Left lung (tissue), 10 donors: ENCODE data around the gene ITGB6. TPM values are rescaled to one million over a fixed set of nuclear protein-coding genes. Genes with fewer than 3 reads are reported as not detected.

Experiments
- ATAC-seq: fragments of 200-7000 bp; cut with Tn5 transposase; one replicate; pipeline ENCODE4 v1.9.1; 2020; ENCODE audit warnings: moderate library complexity
- DNase-seq, 4 donors: peaks; one replicate each; pipeline ENCODE4 v3.0.0-alpha.2; 2013 to 2020
- H3K27ac ChIP-seq, 2 donors: fragments of 200-600 bp; sonication (generic) in 1 of 2; one replicate each; pipeline versions ENCODE4 v1.5.0 to v1.8.0; 2020 to 2021
- H3K27me3 ChIP-seq, 2 donors: fragments of 200-600 bp; sonication (generic) in 1 of 2; one replicate each; pipeline versions ENCODE4 v1.5.0 to v1.8.0; 2020 to 2021
- H3K36me3 ChIP-seq, 2 donors: fragments of 200-600 bp; sonication (generic) in 1 of 2; one replicate each; pipeline versions ENCODE4 v1.5.0 to v1.8.0; 2020 to 2021
- H3K4me1 ChIP-seq, 2 donors: fragments of 200-600 bp; one replicate each; pipeline ENCODE4 v1.8.0; 2021
- H3K4me3 ChIP-seq, 2 donors: fragments of 200-600 bp; sonication (generic) in 1 of 2; one replicate each; pipeline versions ENCODE4 v1.5.0 to v1.8.0; 2020 to 2021; ENCODE audit warnings: mild to moderate bottlenecking in 1 of 2
- H3K9me3 ChIP-seq, 2 donors: fragments of 200-600 bp; sonication (generic) in 1 of 2; one replicate each; pipeline versions ENCODE4 v1.5.0 to v1.8.0; 2020 to 2021
- CTCF ChIP-seq, 2 donors: fragments of 200-600 bp; sonication (generic) in 1 of 2; IDR thresholded peaks; one replicate each; pipeline versions ENCODE4 v1.5.0 to v1.8.0; 2021; ENCODE audit warnings: antibody characterized with exemption in 2 of 2
- intact Hi-C, 2 donors: fragments of 100-400 bp; cut with DNase I; formaldehyde crosslinking; loops; one replicate each; pipeline versions ENCODE4 v1.11.2 to v1.14.2; 2022
- polyA plus RNA-seq, 6 donors: library from polyadenylated mRNA; unstranded; fragments of 120-200 nt; gene quantifications; one replicate each; pipeline ENCODE4 v1.2.1, GENCODE V29; 2013; ENCODE audit not compliant: insufficient read length in 6 of 6
- total RNA-seq, 2 donors: library from RNA; stranded (reverse); fragmentation: NEBNext Ultra II Directional; extraction: Animal tissue kit (Norgen Biotek cat#: 25700); gene quantifications; one replicate each; pipeline ENCODE4 v1.2.1, GENCODE V29; 2021
- donor health status: DM: no; HTN: yes; CAD: no.
- donor health status: DM: no; HTN: no; CAD: no.

The ITGB6 gene
- total and polyA plus RNA-seq, 8 donors, result 4.4 to 227 (median 8.5) TPM

- Histone ChIP-seq H3K4me1 (peaks cover 11 to 21% of the 10 kb centered on the region in 2 donors), H3K36me3 (no peaks in the 10 kb centered on the region), H3K27ac (no peak overlapping the region), H3K9me3 (no peaks in the 10 kb centered on the region), H3K4me3 (no peak overlapping the region), H3K27me3 (no peaks in the 10 kb centered on the region)
- DNase-seq (no peak), ATAC-seq (no peak)
- no peak for TF ChIP-seq CTCF (IDR thresholded peaks at IDR 0.05)
- intact Hi-C loops, result no loop called here
Observed at GRCh38 chr2:160213511-160213910, 13.4 kb upstream of the ITGB6 start.

GRCh38 chr2:160210599-160211138, 10.6 kb upstream of the ITGB6 start:
- Histone ChIP-seq H3K27me3 (no peaks in the 10 kb centered on the region), H3K4me3 (no peak overlapping the region), H3K9me3 (no peaks in the 10 kb centered on the region), H3K27ac (no peak overlapping the region), H3K36me3 (no peaks in the 10 kb centered on the region), H3K4me1 (peaks cover 17 to 32% of the 10 kb centered on the region in 2 donors)
- ATAC-seq, result peak; percentile 60
- DNase-seq, result peak in 2 of 4 donors; percentile 75 to 85
- intact Hi-C loops, result no loop called here
- peak; percentile 63 to 67 for TF ChIP-seq CTCF (IDR thresholded peaks at IDR 0.05)

- peak overlapping the region in 1 of 2 donors; percentile 52 for H3K27ac ChIP-seq
- intact Hi-C loops, result no loop called here
- peaks cover 11 to 30% of the 10 kb centered on the region in 2 donors for H3K4me1 ChIP-seq
- H3K4me3 ChIP-seq, result no peak overlapping the region
- ATAC-seq (peak; percentile 12), DNase-seq (no peak)
- H3K36me3 ChIP-seq, result no peaks in the 10 kb centered on the region
- TF ChIP-seq CTCF (IDR thresholded peaks at IDR 0.05), result no peak
- no peaks in the 10 kb centered on the region for H3K9me3 ChIP-seq
- no peaks in the 10 kb centered on the region for H3K27me3 ChIP-seq
Observed at GRCh38 chr2:160209516-160209856, 9.4 kb upstream of the ITGB6 start.

- Histone ChIP-seq H3K27ac (peak overlapping the region; percentile 52 to 61), H3K9me3 (no peaks in the 10 kb centered on the region), H3K4me1 (peaks cover 11 to 24% of the 10 kb centered on the region in 2 donors), H3K4me3 (no peak overlapping the region), H3K36me3 (no peaks in the 10 kb centered on the region), H3K27me3 (no peaks in the 10 kb centered on the region)
- intact Hi-C loops, result no loop called here
- no peak for TF ChIP-seq CTCF (IDR thresholded peaks at IDR 0.05)
- DNase-seq, result no peak
- no peak for ATAC-seq
Observed at GRCh38 chr2:160208655-160209515, 8.8 kb upstream of the ITGB6 start.
